ENCODE measurements around the gene APC2. TPM values are rescaled to one million over a fixed set of nuclear protein-coding genes. Genes with fewer than 3 reads are reported as not detected.

APC2 gene
- total RNA-seq, 1 experiment from 2014 or later = 0.68 TPM

- Mint-ChIP-seq H3K27ac (peak overlapping the region in 2 of 3 experiments; percentile 45 to 56; a peak in 1 of 7 replicates), H3K4me1 (peaks cover 0 to 20% of the 10 kb centered on the region in 2 experiments; a peak in 2 of 4 replicates), H3K9me3 (no peaks in the 10 kb centered on the region), H3K36me3 (ENCODE audit: insufficient read depth in 1 of 3, low read depth in 3 of 3) (peaks cover 25 to 82% (median 75%) of the 10 kb centered on the region in 3 experiments), H3K4me3 (no peak overlapping the region; a peak in 1 of 5 replicates), H3K27me3 (ENCODE audit: low read depth) (no peaks in the 10 kb centered on the region)
- H4K8ac ChIP-seq (replicated peaks; ENCODE audit: insufficient read length, low read depth, low read length) = no peak overlapping the region
- no peak overlapping the region for H2AFZ ChIP-seq (ENCODE audit: low read length)
- no peak for DNase-seq
- no peak overlapping the region for H4K5ac ChIP-seq (ENCODE audit: insufficient read length, low read depth, low read length)
- no peak overlapping the region for H3K56ac ChIP-seq (ENCODE audit: insufficient read length, low read depth, low read length)
- H2AK5ac ChIP-seq (ENCODE audit: insufficient read length, low read length) = no peak overlapping the region
- H4K91ac ChIP-seq (ENCODE audit: insufficient read length, low read depth, low read length) = no peak overlapping the region
- H2BK15ac ChIP-seq (ENCODE audit: low read depth, low read length) = no peak overlapping the region
- H2BK12ac ChIP-seq (ENCODE audit: insufficient read length, low read depth, low read length) = no peak overlapping the region
- peaks cover 3% of the 10 kb centered on the region; the same call in 1 of the 2 replicates for H3K79me2 ChIP-seq (ENCODE audit: insufficient read depth, low read length)
- no peak overlapping the region for H3T11ph ChIP-seq (ENCODE audit: low read length)
- H3K27me3 ChIP-seq (ENCODE audit: insufficient read depth, low read length) = no peaks in the 10 kb centered on the region
- H3K27ac ChIP-seq (ENCODE audit: insufficient read length, low read depth, low read length) = no peak overlapping the region
- WGBS (ENCODE audit: extremely low coverage, insufficient read length, low lambda C conversion rate) = no CpG with 5 or more reads among the region's 40 CpGs
- H3K4me1 ChIP-seq (ENCODE audit: insufficient read depth, low read length) = no peaks in the 10 kb centered on the region
- H3K9ac ChIP-seq (ENCODE audit: extremely low read depth, insufficient read length, low read length) = no peak overlapping the region
- H3K9me3 ChIP-seq (ENCODE audit: control insufficient read depth, low read depth, low read length) = no peaks in the 10 kb centered on the region
- no peak overlapping the region for H2BK5ac ChIP-seq (ENCODE audit: insufficient read length, low read length)
- no peak overlapping the region for H2BK120ac ChIP-seq (ENCODE audit: low read depth, low read length, poor library complexity, severe bottlenecking)
- TF ChIP-seq CTCF (conservative IDR thresholded peaks at IDR 0.05) = no peak
- H2BK20ac ChIP-seq (ENCODE audit: low read depth, low read length, poor library complexity, severe bottlenecking) = no peak overlapping the region
- no peak overlapping the region for H3K18ac ChIP-seq (ENCODE audit: insufficient read length, low read depth, low read length)
- H3K4me2 ChIP-seq (ENCODE audit: insufficient read depth, insufficient read length, low read length) = no peak overlapping the region
- H3K79me1 ChIP-seq (ENCODE audit: insufficient read depth, low read depth, low read length, poor library complexity, severe bottlenecking) = peaks cover 7% of the 10 kb centered on the region
- H3K4ac ChIP-seq (ENCODE audit: low read depth, low read length) = no peak overlapping the region
- H3K14ac ChIP-seq (ENCODE audit: insufficient read depth, low read length) = no peak overlapping the region; the same call in 1 of the 2 replicates
- no peaks in the 10 kb centered on the region for H4K20me1 ChIP-seq (ENCODE audit: control insufficient read depth, insufficient read depth, insufficient read length)
- H3K23me2 ChIP-seq (ENCODE audit: insufficient read length, low read depth, low read length, poor library complexity, severe bottlenecking) = peaks cover 6% of the 10 kb centered on the region
- no peak overlapping the region for H3K23ac ChIP-seq (ENCODE audit: insufficient read length, low read depth, low read length)
These were observed 26.3 kb upstream of the APC2 start for GRCh38 chr19:1423436-1424191.
